SK-N-SH (cell line): ENCODE data around the gene CCDC197. TPM values are rescaled to one million over a fixed set of nuclear protein-coding genes. Genes with fewer than 3 reads are reported as not detected.

Experiments used
- CTCF ChIA-PET: fragments of 300-600, 350-600 bp; formaldehyde crosslinking; extraction: SDS; loops from one replicate; lab custom pipeline; 2021; lab: Yijun Ruan, JAX
- POLR2A ChIA-PET: fragments of 350-600 bp; sonication (Branson Sonifier 250); formaldehyde crosslinking; extraction: SDS; loops from one replicate; lab custom pipeline; 2020; ENCODE audit warnings: antibody characterized with exemption, inconsistent platforms; lab: Yijun Ruan, JAX
- DNase-seq: peaks from one replicate; pipeline ENCODE4 v3.0.0; 2012
- H2AFZ ChIP-seq: fragments of 200-600 bp; sonication (generic); 2 replicates; pipeline ENCODE4 v1.8.1; 2016; ENCODE audit warnings: antibody characterized with exemption, mild to moderate bottlenecking, low read depth
- H3F3A ChIP-seq: fragments of 200-600 bp; sonication (generic); replicated peaks from 2 replicates; pipeline ENCODE3; 2016; ENCODE audit warnings: antibody characterized with exemption, mild to moderate bottlenecking; ENCODE audit not compliant: insufficient read depth
- H3K27ac ChIP-seq, 2 experiments: fragments of 200-500 bp in 1 of 2; fragments of 200-600 bp in 1 of 2; sonication (Bioruptor generic) in 1 of 2; sonication (generic), shearing (Covaris generic) in 1 of 2; 2 replicates each; pipeline versions ENCODE4 v1.5.1 to v1.6.1; 2014 to 2016; ENCODE audit warnings: low read depth in 2 of 2, inconsistent platforms in 1 of 2, low read length in 1 of 2, mild to moderate bottlenecking in 1 of 2, mixed read lengths in 1 of 2
- H3K27me3 ChIP-seq: fragments of 200-600 bp; sonication (generic), shearing (Covaris generic); 2 replicates; pipeline ENCODE4 v1.6.1; 2016; ENCODE audit warnings: mixed run types; ENCODE audit not compliant: insufficient read depth
- H3K36me3 ChIP-seq, 2 experiments: fragments of 200-500 bp in 1 of 2; fragments of 200-600 bp in 1 of 2; sonication (Bioruptor generic) in 1 of 2; sonication (generic) in 1 of 2; replicated peaks in 1 of 2; 2 replicates each; pipeline versions ENCODE3 to v1.5.1; 2014 to 2016; ENCODE audit warnings: low read length in 1 of 2, mild to moderate bottlenecking in 1 of 2; ENCODE audit not compliant: insufficient read depth in 2 of 2, control insufficient read depth in 1 of 2
- H3K4me1 ChIP-seq, 2 experiments: fragments of 200-500 bp in 1 of 2; fragments of 200-600 bp in 1 of 2; sonication (Bioruptor generic) in 1 of 2; sonication (generic), shearing (Covaris generic) in 1 of 2; 2 replicates each; pipeline versions ENCODE4 v1.5.1 to v1.6.1; 2014 to 2016; ENCODE audit warnings: low read depth in 1 of 2, low read length in 1 of 2, mixed run types in 1 of 2; ENCODE audit not compliant: insufficient read depth in 2 of 2, control insufficient read depth in 1 of 2
- H3K4me2 ChIP-seq: fragments of 200-600 bp; sonication (generic), shearing (Covaris generic); 2 replicates; pipeline ENCODE4 v1.6.1; 2017; ENCODE audit warnings: mixed run types
- H3K4me3 ChIP-seq, 2 experiments: fragments of 200-500 bp in 1 of 2; fragments of 200-600 bp in 1 of 2; sonication (Bioruptor generic) in 1 of 2; sonication (generic), shearing (Covaris generic) in 1 of 2; 2 replicates each; pipeline versions ENCODE4 v1.5.1 to v1.8.1; 2014 to 2016; ENCODE audit warnings: low read depth in 2 of 2, inconsistent platforms in 1 of 2, low read length in 1 of 2, mild to moderate bottlenecking in 1 of 2, mixed read lengths in 1 of 2, moderate library complexity in 1 of 2
- H3K79me2 ChIP-seq: fragments of 200-600 bp; sonication (generic); 2 replicates; pipeline ENCODE4 v1.8.1; 2017; ENCODE audit warnings: mild to moderate bottlenecking; ENCODE audit not compliant: insufficient read depth
- H3K9ac ChIP-seq: fragments of 200-600 bp; sonication (generic); 2 replicates; pipeline ENCODE4 v1.6.1; 2017; ENCODE audit warnings: mixed run types
- H3K9me2 ChIP-seq: fragments of 200-600 bp; sonication (generic); 2 replicates; pipeline ENCODE4 v1.6.1; 2017; ENCODE audit warnings: mixed run types
- H3K9me3 ChIP-seq: fragments of 200-600 bp; sonication (generic); 2 replicates; pipeline ENCODE4 v1.6.1; 2017; ENCODE audit warnings: mixed run types, mild to moderate bottlenecking, moderate library complexity
- H4K20me1 ChIP-seq: fragments of 200-600 bp; sonication (generic); 2 replicates; pipeline ENCODE4 v1.6.1; 2017; ENCODE audit warnings: mild to moderate bottlenecking, mixed run types; ENCODE audit not compliant: insufficient read depth
- CTCF ChIP-seq: fragments of 200-600 bp; sonication (generic); IDR thresholded peaks from 2 replicates; pipeline ENCODE4 v1.6.1; 2017; ENCODE audit warnings: antibody characterized with exemption, mild to moderate bottlenecking, moderate library complexity
- EP300 ChIP-seq, 2 experiments: IDR thresholded peaks; 2 replicates each; pipeline versions ENCODE4 v1.4.0 to v1.6.1; 2012; ENCODE audit warnings: borderline replicate concordance in 1 of 2, low read depth in 1 of 2, low read length in 1 of 2
- GATA2 ChIP-seq: sonication (generic); formaldehyde crosslinking; IDR thresholded peaks from 2 replicates; pipeline ENCODE4 v1.5.0; 2020; ENCODE audit warnings: mild to moderate bottlenecking, missing genetic modification reagents
- MAX ChIP-seq: IDR thresholded peaks from 2 replicates; pipeline ENCODE4 v1.4.0; 2012; ENCODE audit warnings: low read depth
- MEF2A ChIP-seq: IDR thresholded peaks from 2 replicates; pipeline ENCODE4 v1.4.0; 2012; ENCODE audit warnings: low read depth, borderline replicate concordance
- MXI1 ChIP-seq: IDR thresholded peaks from 2 replicates; pipeline ENCODE4 v1.6.1; 2012; ENCODE audit warnings: mild to moderate bottlenecking, low read depth, low read length, improper control_type of control experiment
- NFIC ChIP-seq: IDR thresholded peaks from 2 replicates; pipeline ENCODE4 v1.4.0; 2012; ENCODE audit warnings: borderline replicate concordance
- NRF1 ChIP-seq: IDR thresholded peaks from 2 replicates; pipeline ENCODE4 v1.6.1; 2012; ENCODE audit warnings: low read depth, mild to moderate bottlenecking, low read length
- PBX3 ChIP-seq: IDR thresholded peaks from 2 replicates; pipeline ENCODE4; 2012
- POLR2AphosphoS5 ChIP-seq: IDR thresholded peaks from 2 replicates; pipeline ENCODE4 v1.6.1; 2012; ENCODE audit warnings: low read depth, low read length
- RAD21 ChIP-seq: IDR thresholded peaks from 2 replicates; pipeline ENCODE4 v1.6.1; 2012; ENCODE audit warnings: mild to moderate bottlenecking, low read length
- RCOR1 ChIP-seq: fragments of 150-350 bp; IDR thresholded peaks from 2 replicates; pipeline ENCODE4 v1.6.1; 2017; ENCODE audit warnings: antibody characterized with exemption, low read length
- RFX5 ChIP-seq: IDR thresholded peaks from 2 replicates; pipeline ENCODE4 v1.6.1; 2012; ENCODE audit warnings: mild to moderate bottlenecking, improper control_type of control experiment, low read length
- RXRA ChIP-seq: IDR thresholded peaks from 2 replicates; pipeline ENCODE4 v1.4.0; 2012; ENCODE audit warnings: low read depth, mild to moderate bottlenecking, borderline replicate concordance
- SMC3 ChIP-seq: IDR thresholded peaks from 2 replicates; pipeline ENCODE4 v1.6.1; 2012; ENCODE audit warnings: low read depth, low read length, improper control_type of control experiment
- WGBS: methylation state at CpG from one replicate; pipeline ENCODE4 v1.1.6; 2017; ENCODE audit warnings: low lambda C conversion rate; 5-methylcytosine and 5-hydroxymethylcytosine counted together
- polyA plus RNA-seq, 3 experiments: library from polyadenylated mRNA; depleted of rRNA; stranded (reverse); fragments of >200 nt; gene quantifications; 2 replicates each; pipeline ENCODE4 v1.2.3, GENCODE V29; 2012

The CCDC197 gene
- polyA plus RNA-seq, 1 of the 3 experiments (the other 2 are of a cell fraction), result not detected

- TF ChIP-seq SMC3 (peak; percentile 92), CTCF (peak; percentile 94), PBX3 (no peak), MAX (peak; percentile 42; the same call in 1 of the 2 replicates), RCOR1 (0 out of 2 replicates have a peak, but pooled peaks have one; percentile 27), POLR2AphosphoS5 (no peak), MXI1 (no peak), RAD21 (peak; percentile 82)
Observed at GRCh38 chr14:94001501-94002396, 4.6 kb downstream of the CCDC197 start.

GRCh38 chr14:94003397-94003796, 6.3 kb downstream of the CCDC197 start:
- DNase-seq, result no peak
- H4K20me1 ChIP-seq, result no peaks in the 10 kb centered on the region
- no peak overlapping the region for H3K27ac ChIP-seq
- H3K9ac ChIP-seq, result no peak overlapping the region
- no peaks in the 10 kb centered on the region for H3K9me3 ChIP-seq
- H3K4me1 ChIP-seq, result peaks cover 0 to 5% of the 10 kb centered on the region in 2 experiments; a peak in 1 of 4 replicates
- ChIA-PET POLR2A (no interaction called here), CTCF (interaction anchor here (1.1 to 11.9 kb wide), 8 partner anchors 10 to 348 kb away, joined by 3 to 219 read pairs (median 4); no protein-coding TSS in a partner anchor)
- H3K36me3 ChIP-seq, result no peaks in the 10 kb centered on the region
- no peaks in the 10 kb centered on the region for H3K27me3 ChIP-seq
- H3F3A ChIP-seq, result no peaks in the 10 kb centered on the region
- no peak overlapping the region for H3K4me2 ChIP-seq
- H3K9me2 ChIP-seq, result no peaks in the 10 kb centered on the region
- TF ChIP-seq GATA2 (CRISPR knock-in tag), result no peak
- TF ChIP-seq RAD21, result no peak
- TF ChIP-seq MXI1, result no peak
- no peak for TF ChIP-seq NFIC
- no peak for TF ChIP-seq EP300 (IDR thresholded peaks at IDR 0.05; ENCODE audit: borderline replicate concordance in 1 of 2, low read depth in 1 of 2, low read length in 1 of 2)
- TF ChIP-seq NRF1, result no peak
- TF ChIP-seq CTCF, result no peak
- no peak for TF ChIP-seq PBX3
- TF ChIP-seq RFX5, result no peak
- no peak for TF ChIP-seq MEF2A
- no peak for TF ChIP-seq RXRA
- no peak overlapping the region for H2AFZ ChIP-seq
- H3K79me2 ChIP-seq, result no peaks in the 10 kb centered on the region
- 71% methylated on average over 2 of the region's 4 CpGs for WGBS
- no peak overlapping the region for H3K4me3 ChIP-seq

More at GRCh38 chr14:94001501-94002396, 4.6 kb downstream of the CCDC197 start:
- Histone ChIP-seq H3K27me3 (no peaks in the 10 kb centered on the region), H4K20me1 (no peaks in the 10 kb centered on the region), H2AFZ (no peak overlapping the region), H3F3A (no peaks in the 10 kb centered on the region), H3K9me2 (no peaks in the 10 kb centered on the region), H3K9me3 (no peaks in the 10 kb centered on the region), H3K4me1 (peaks cover 0 to 5% of the 10 kb centered on the region in 2 experiments; a peak in 1 of 4 replicates), H3K9ac (no peak overlapping the region), H3K4me2 (no peak overlapping the region), H3K79me2 (no peaks in the 10 kb centered on the region), H3K4me3 (peak overlapping the region in 1 of 2 experiments; percentile 22; a peak in 1 of 4 replicates), H3K36me3 (no peaks in the 10 kb centered on the region), H3K27ac (no peak overlapping the region)
- 50% methylated on average over 24 of the region's 26 CpGs for WGBS
- ChIA-PET POLR2A (interaction anchor here (1.1 kb wide), 1 partner anchor 62 kb away, joined by 4 read pairs; no protein-coding TSS in a partner anchor), CTCF (interaction anchor here (0.6 to 11.9 kb wide), 33 partner anchors 9 to 361 kb away, joined by 3 to 219 read pairs (median 4); partner anchors contain the start of gene OTUB2)
- DNase-seq, result peak; percentile 86
